DOHH2 (cell line): ENCODE data around the gene ZNF577.

Source experiments
- CTCF ChIP-seq: fragments of 200-600 bp; sonication (generic); IDR thresholded peaks from one replicate; pipeline ENCODE4 v1.5.1; 2014; ENCODE audit warnings: antibody characterized with exemption, mild to moderate bottlenecking, low read depth, low read length; ENCODE audit not compliant: poor library complexity, severe bottlenecking
- EZH2phosphoT487 ChIP-seq: fragments of 200-600 bp; sonication (generic); IDR thresholded peaks from 2 replicates; pipeline ENCODE4 v1.6.1; 2017; ENCODE audit warnings: borderline replicate concordance, mild to moderate bottlenecking, antibody characterized with exemption, low read length, moderate library complexity, mixed read lengths

GRCh38 chr19:51915324-51915867 is 27.6 kb upstream of the ZNF577 start:
- TF ChIP-seq CTCF: no peak
- TF ChIP-seq EZH2phosphoT487: no peak
